ENCODE measurements around the gene CSMD2.

The CSMD2 gene

GRCh38 chr1:34037109-34037508 lies 127.9 kb downstream of the CSMD2 start:
- DNase-seq (ENCODE audit: extremely low read depth, low read depth) = no peak
- no peak for TF ChIP-seq CTCF (IDR thresholded peaks at IDR 0.05; ENCODE audit: low read depth, low read length)

- DNase-seq (ENCODE audit: extremely low read depth, low read depth) = no peak
- no peak for TF ChIP-seq CTCF (IDR thresholded peaks at IDR 0.05; ENCODE audit: low read depth, low read length)
Measured at GRCh38 chr1:34034036-34034435, 131.0 kb downstream of the CSMD2 start.

DNA sequence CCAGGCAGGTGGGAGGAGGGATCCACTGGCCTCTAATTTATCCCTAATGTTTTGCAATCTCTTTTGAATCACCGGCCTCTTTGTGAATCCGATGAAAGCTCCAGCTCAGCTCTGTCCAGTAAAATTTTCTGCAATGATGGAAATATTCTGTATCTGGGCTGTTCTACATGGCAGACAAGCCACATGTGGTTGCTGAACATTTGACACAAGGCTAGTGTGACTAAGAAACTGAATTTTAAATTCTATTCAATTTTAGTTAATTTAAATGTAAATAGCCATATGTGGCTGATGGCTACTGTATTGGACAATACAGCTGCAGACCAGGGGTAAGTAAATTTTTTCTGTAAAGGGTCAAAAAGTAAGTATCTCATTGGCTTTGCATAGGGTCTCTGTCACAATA lies 135.1 kb downstream of the CSMD2 start:
- DNase-seq (ENCODE audit: extremely low read depth, low read depth) = no peak
- TF ChIP-seq CTCF (IDR thresholded peaks at IDR 0.05; ENCODE audit: low read depth, low read length) = no peak

DNA sequence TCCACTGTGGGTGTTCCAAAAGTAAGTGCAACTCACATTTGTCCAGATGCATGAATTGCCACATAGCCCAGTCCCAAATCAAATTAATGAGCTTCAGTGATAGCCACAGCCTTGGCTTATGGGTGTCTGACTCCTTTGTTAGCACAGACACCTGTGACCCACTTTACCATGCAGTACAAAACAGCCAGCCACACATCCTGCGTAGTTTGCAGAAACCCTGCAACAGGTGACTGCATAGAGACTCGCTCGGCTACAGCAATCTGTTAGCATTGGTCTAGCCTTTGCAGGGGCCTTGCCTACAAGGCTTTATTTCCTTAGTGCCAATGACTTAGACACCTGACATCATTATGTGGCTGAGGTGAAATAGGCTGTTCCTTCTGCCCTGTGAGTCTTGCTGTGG lies 135.5 kb downstream of the CSMD2 start:
- TF ChIP-seq CTCF (IDR thresholded peaks at IDR 0.05; ENCODE audit: low read depth, low read length) = no peak
- DNase-seq (ENCODE audit: extremely low read depth, low read depth) = no peak

- no peak for DNase-seq (ENCODE audit: extremely low read depth, low read depth)
- TF ChIP-seq CTCF (IDR thresholded peaks at IDR 0.05; ENCODE audit: low read depth, low read length) = no peak
Measured at GRCh38 chr1:34028381-34029055, 136.5 kb downstream of the CSMD2 start.

DNA sequence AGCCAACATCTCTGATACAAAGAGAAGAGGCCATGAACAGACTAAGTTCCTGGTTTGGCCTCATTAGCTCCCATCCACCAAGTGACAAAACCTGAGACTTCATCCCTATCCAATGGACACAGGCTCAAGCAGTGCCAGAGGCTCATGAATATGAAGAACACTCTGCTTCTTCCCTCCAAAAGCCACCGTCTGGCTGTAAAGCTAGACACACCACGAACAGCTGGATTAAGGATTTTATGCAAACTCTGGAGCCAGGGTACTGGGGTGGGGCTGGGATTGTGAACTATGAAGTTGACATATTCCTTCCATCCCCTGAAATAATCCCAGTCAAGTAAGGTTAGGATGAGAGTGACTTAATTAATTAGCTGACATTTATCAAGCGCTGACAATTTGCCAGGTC lies 139.4 kb downstream of the CSMD2 start:
- no peak for TF ChIP-seq CTCF (IDR thresholded peaks at IDR 0.05; ENCODE audit: low read depth, low read length)
- DNase-seq (ENCODE audit: extremely low read depth, low read depth) = no peak

DNA sequence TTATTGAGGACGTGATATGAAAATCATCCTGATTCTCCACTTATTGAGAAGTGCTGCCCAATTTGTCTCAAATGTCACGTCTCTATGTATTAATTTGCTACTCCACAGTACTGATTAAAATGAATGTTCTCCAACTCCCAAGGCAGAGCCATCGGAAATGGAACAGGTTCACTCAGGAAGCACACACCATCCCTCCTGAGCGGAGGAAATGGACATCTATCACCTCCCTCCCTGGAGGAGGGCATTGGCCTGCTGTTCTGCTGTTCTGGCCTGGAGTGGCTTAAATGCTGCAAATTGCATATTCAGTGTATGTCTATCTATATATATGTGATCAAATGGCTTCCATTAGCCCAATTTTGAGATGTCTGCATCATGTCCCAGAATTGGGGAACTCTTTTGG lies 140.5 kb downstream of the CSMD2 start:
- no peak for DNase-seq (ENCODE audit: extremely low read depth, low read depth)
- no peak for TF ChIP-seq CTCF (IDR thresholded peaks at IDR 0.05; ENCODE audit: low read depth, low read length)

Data from AG09319 (cell line).